Vagina (tissue), 2 donors: ENCODE results near the gene GNAL. TPM values are rescaled to one million over a fixed set of nuclear protein-coding genes. Genes with fewer than 3 reads are reported as not detected.
A peak's percentile ranks its signal among the peaks of the same experiment; 100 is the strongest.

Experiments used
- DNase-seq, 2 donors: peaks; one replicate each; pipeline ENCODE4 v3.0.0-alpha.2; 2017; ENCODE audit errors: extremely low spot score in 2 of 2
- H3K27ac ChIP-seq: fragments of 200-600 bp; sonication (generic); one replicate; pipeline ENCODE4 v1.5.1; 2019
- H3K27me3 ChIP-seq: fragments of 200-600 bp; sonication (generic); one replicate; pipeline ENCODE4 v1.5.1; 2019
- H3K36me3 ChIP-seq, 2 donors: fragments of 200-600 bp; sonication (generic); one replicate each; pipeline ENCODE4 v1.5.1; 2017 to 2019
- H3K4me1 ChIP-seq: fragments of 200-600 bp; sonication (generic); one replicate; pipeline ENCODE4 v1.5.1; 2019
- H3K4me3 ChIP-seq, 2 donors: fragments of 200-600 bp; sonication (generic); 1 replicate in 1 of 2; 2 replicates in 1 of 2; pipeline ENCODE4 v1.5.1; 2016 to 2019
- H3K9me3 ChIP-seq: fragments of 200-600 bp; sonication (generic); one replicate; pipeline ENCODE4 v1.5.1; 2019
- POLR2A ChIP-seq, 2 donors: fragments of 450-650 bp; IDR thresholded peaks; one replicate each; pipeline ENCODE4 v1.6.1; 2017; ENCODE audit warnings: antibody characterized with exemption in 2 of 2, mild to moderate bottlenecking in 2 of 2, moderate library complexity in 2 of 2
- POLR2AphosphoS5 ChIP-seq, 2 donors: sonication (generic); formaldehyde crosslinking; IDR thresholded peaks; one replicate each; pipeline ENCODE4 v1.9.0; 2017; ENCODE audit warnings: antibody characterized with exemption in 2 of 2, mild to moderate bottlenecking in 2 of 2, low read depth in 1 of 2; ENCODE audit not compliant: insufficient read depth in 1 of 2
- intact Hi-C: fragments of 100-400 bp; cut with DNase I; formaldehyde crosslinking; loops from one replicate; pipeline ENCODE4 v1.15.1; 2023
- total RNA-seq: library from RNA; depleted of rRNA; stranded (reverse); fragments of >200 nt; gene quantifications from one replicate; pipeline ENCODE4 v1.2.3, GENCODE V29; 2016
- TF ChIP-seq, protein P1 (sequence below), 3 experiments: fragments of 450-650 bp in 2 of 3; fragments of 200-600 bp in 1 of 3; sonication (generic) in 1 of 3; IDR thresholded peaks; one replicate each; pipeline ENCODE4 v1.5.1; 2017 to 2019; ENCODE audit warnings: antibody characterized with exemption in 3 of 3, mild to moderate bottlenecking in 2 of 3, moderate library complexity in 2 of 3

Gene GNAL
- total RNA-seq, 1 donor from 2014 or later = 23.3 TPM

- DNase-seq = peak; percentile 75 to 95
- H3K4me1 ChIP-seq = no peaks in the 10 kb centered on the region
- TF ChIP-seq POLR2AphosphoS5 (IDR thresholded peaks at IDR 0.05; ENCODE audit: insufficient read depth in 1 of 2, low read depth in 1 of 2) (no peak), POLR2A (IDR thresholded peaks at IDR 0.05) (no peak)
- TF ChIP-seq, protein P1, sequence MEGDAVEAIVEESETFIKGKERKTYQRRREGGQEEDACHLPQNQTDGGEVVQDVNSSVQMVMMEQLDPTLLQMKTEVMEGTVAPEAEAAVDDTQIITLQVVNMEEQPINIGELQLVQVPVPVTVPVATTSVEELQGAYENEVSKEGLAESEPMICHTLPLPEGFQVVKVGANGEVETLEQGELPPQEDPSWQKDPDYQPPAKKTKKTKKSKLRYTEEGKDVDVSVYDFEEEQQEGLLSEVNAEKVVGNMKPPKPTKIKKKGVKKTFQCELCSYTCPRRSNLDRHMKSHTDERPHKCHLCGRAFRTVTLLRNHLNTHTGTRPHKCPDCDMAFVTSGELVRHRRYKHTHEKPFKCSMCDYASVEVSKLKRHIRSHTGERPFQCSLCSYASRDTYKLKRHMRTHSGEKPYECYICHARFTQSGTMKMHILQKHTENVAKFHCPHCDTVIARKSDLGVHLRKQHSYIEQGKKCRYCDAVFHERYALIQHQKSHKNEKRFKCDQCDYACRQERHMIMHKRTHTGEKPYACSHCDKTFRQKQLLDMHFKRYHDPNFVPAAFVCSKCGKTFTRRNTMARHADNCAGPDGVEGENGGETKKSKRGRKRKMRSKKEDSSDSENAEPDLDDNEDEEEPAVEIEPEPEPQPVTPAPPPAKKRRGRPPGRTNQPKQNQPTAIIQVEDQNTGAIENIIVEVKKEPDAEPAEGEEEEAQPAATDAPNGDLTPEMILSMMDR (IDR thresholded peaks at IDR 0.05) = no peak
- no peak overlapping the region for H3K4me3 ChIP-seq
- H3K27ac ChIP-seq = no peak overlapping the region
- H3K27me3 ChIP-seq = no peaks in the 10 kb centered on the region
- intact Hi-C loops = no loop called here
- no peaks in the 10 kb centered on the region for H3K9me3 ChIP-seq
- no peaks in the 10 kb centered on the region for H3K36me3 ChIP-seq
These were observed 30.1 kb upstream of the GNAL start for GRCh38 chr18:11658989-11659388.

DNA sequence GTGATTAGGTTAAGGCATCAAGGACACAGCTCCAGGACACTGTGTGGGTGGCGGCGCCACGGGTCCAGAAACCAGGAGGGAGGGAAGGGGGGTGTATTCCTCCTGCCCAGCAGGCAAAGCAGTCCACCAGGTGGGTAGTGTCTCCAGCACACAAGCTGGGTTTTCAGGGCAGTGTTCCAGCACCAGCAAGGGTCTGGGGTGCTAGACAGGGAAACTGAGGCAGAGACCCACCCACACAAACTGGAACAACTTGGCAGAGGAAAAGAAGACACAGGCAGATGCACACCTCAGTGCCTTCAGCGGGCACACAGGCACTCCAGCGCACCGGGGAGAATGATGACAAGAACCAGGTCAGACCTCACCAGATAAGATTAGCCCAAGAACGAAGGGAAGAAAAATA, 28.4 kb upstream of the GNAL start:
- no peak overlapping the region for H3K27ac ChIP-seq
- TF ChIP-seq POLR2AphosphoS5 (IDR thresholded peaks at IDR 0.05; ENCODE audit: insufficient read depth in 1 of 2, low read depth in 1 of 2) = no peak
- TF ChIP-seq, protein P1 (IDR thresholded peaks at IDR 0.05) = no peak
- TF ChIP-seq POLR2A (IDR thresholded peaks at IDR 0.05) = no peak
- H3K9me3 ChIP-seq = no peaks in the 10 kb centered on the region
- intact Hi-C loops = no loop called here
- H3K36me3 ChIP-seq = no peaks in the 10 kb centered on the region
- peak; percentile 54 to 55 for DNase-seq
- H3K4me3 ChIP-seq = no peak overlapping the region
- no peaks in the 10 kb centered on the region for H3K4me1 ChIP-seq
- H3K27me3 ChIP-seq = no peaks in the 10 kb centered on the region

DNA sequence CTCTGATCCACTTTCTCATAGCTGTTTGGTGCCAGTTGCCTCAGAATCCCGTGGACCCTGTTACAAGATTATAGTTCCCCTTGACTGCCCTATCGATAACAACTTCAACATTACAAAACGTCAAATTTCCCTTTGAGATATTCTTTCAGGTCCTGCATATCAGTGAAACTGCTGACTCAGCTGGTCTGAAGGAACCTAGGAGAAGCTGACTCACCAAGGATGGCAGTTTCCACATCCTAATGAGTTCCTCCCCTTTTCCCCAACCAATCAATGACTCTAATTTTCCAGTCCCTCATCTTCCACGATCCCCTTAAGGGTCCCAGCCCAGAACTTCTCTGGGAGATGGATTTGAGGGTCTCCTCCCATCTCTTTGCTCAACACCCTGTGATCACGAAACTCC, 27.6 kb upstream of the GNAL start:
- TF ChIP-seq POLR2A (IDR thresholded peaks at IDR 0.05) (no peak), POLR2AphosphoS5 (IDR thresholded peaks at IDR 0.05; ENCODE audit: insufficient read depth in 1 of 2, low read depth in 1 of 2) (no peak)
- TF ChIP-seq, protein P1 (IDR thresholded peaks at IDR 0.05) = no peak
- H3K27ac ChIP-seq = no peak overlapping the region
- no peak overlapping the region for H3K4me3 ChIP-seq
- H3K27me3 ChIP-seq = no peaks in the 10 kb centered on the region
- intact Hi-C loops = no loop called here
- H3K4me1 ChIP-seq = no peaks in the 10 kb centered on the region
- no peaks in the 10 kb centered on the region for H3K9me3 ChIP-seq
- DNase-seq = peak in 1 of 2 donors; percentile 22
- H3K36me3 ChIP-seq = no peaks in the 10 kb centered on the region

DNA sequence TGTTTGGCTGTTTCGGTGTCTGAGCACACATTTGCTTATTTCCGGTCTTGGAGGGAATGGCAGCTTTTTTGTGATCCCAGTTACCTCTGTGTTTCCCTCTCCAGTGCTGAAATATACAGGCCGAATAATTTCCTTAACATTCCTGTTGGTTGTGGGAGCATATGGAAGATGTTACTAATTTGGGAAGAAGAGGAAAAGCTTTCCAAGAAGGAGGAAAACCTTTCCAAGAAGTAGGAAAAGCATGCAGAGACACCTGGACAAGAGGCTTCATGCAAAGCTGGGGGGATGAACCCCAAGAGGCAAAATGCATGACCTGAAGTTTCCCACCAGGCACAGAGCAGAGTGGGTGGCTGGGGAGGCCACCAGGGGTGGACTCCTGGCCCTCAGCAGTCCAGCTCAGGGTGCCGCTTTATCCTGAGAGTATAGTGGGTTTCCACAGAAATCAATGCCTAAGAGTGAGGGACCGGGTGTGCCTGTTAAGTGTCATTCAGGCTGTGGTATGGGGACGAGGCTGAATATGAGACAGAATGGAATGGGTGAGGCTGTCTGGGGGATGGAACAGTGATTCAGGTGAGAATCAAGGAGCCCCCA, 25.5 kb upstream of the GNAL start:
- Histone ChIP-seq H3K9me3 (no peaks in the 10 kb centered on the region), H3K27ac (no peak overlapping the region), H3K27me3 (no peaks in the 10 kb centered on the region), H3K4me3 (no peak overlapping the region), H3K36me3 (no peaks in the 10 kb centered on the region), H3K4me1 (no peaks in the 10 kb centered on the region)
- TF ChIP-seq POLR2A (IDR thresholded peaks at IDR 0.05) (no peak), POLR2AphosphoS5 (IDR thresholded peaks at IDR 0.05; ENCODE audit: insufficient read depth in 1 of 2, low read depth in 1 of 2) (no peak)
- TF ChIP-seq, protein P1 (IDR thresholded peaks at IDR 0.05) = no peak
- peak; percentile 42 to 84 for DNase-seq
- intact Hi-C loops = no loop called here

DNA sequence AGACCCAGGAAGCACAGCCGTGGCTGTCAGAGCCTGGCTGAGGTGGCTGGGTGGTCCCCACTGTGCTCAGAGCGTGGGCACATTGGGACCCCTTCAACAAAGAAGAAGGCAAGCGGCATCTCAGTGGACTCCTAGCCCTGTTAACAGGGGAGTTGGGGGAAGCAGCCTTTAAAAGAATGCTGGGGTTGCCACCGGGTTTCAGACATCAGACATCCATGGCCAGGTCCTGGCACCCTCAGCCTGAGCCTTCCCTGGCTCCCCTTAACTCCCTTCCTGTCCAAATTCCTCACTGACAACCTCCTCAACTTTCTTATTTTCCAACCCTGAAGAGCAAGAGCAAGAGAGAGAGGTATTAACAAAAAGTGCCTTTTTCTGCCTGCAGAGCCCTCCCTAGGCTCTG, 24.8 kb upstream of the GNAL start:
- Histone ChIP-seq H3K4me3 (no peak overlapping the region), H3K9me3 (no peaks in the 10 kb centered on the region), H3K27ac (no peak overlapping the region), H3K4me1 (peaks cover 7% of the 10 kb centered on the region), H3K36me3 (no peaks in the 10 kb centered on the region), H3K27me3 (no peaks in the 10 kb centered on the region)
- TF ChIP-seq POLR2AphosphoS5 (IDR thresholded peaks at IDR 0.05; ENCODE audit: insufficient read depth in 1 of 2, low read depth in 1 of 2) = no peak
- TF ChIP-seq, protein P1 (IDR thresholded peaks at IDR 0.05) = no peak
- TF ChIP-seq POLR2A (IDR thresholded peaks at IDR 0.05) = no peak
- DNase-seq = peak; percentile 65 to 84
- intact Hi-C loops = no loop called here
